Tibial nerve (tissue), 4 donors: ENCODE data around the gene GREM2.

ENCODE experiments used
- EP300 ChIP-seq, 2 donors: sonication (generic); formaldehyde crosslinking; IDR thresholded peaks; one replicate each; pipeline ENCODE4 v1.6.1; 2017; ENCODE audit warnings: antibody characterized with exemption in 2 of 2, mild to moderate bottlenecking in 1 of 2
- POLR2A ChIP-seq, 2 donors: fragments of 450-650 bp; IDR thresholded peaks; one replicate each; pipeline ENCODE4 v1.6.1; 2017; ENCODE audit warnings: antibody characterized with exemption in 2 of 2, mild to moderate bottlenecking in 2 of 2, moderate library complexity in 2 of 2
- TF ChIP-seq, protein P1 (sequence below), 5 experiments: fragments of 200-600 bp in 3 of 5; fragments of 450-650 bp in 2 of 5; sonication (generic) in 3 of 5; IDR thresholded peaks; one replicate each; pipeline ENCODE4 v1.5.1; 2016 to 2019; ENCODE audit warnings: antibody characterized with exemption in 5 of 5, mild to moderate bottlenecking in 3 of 5, moderate library complexity in 2 of 5

DNA sequence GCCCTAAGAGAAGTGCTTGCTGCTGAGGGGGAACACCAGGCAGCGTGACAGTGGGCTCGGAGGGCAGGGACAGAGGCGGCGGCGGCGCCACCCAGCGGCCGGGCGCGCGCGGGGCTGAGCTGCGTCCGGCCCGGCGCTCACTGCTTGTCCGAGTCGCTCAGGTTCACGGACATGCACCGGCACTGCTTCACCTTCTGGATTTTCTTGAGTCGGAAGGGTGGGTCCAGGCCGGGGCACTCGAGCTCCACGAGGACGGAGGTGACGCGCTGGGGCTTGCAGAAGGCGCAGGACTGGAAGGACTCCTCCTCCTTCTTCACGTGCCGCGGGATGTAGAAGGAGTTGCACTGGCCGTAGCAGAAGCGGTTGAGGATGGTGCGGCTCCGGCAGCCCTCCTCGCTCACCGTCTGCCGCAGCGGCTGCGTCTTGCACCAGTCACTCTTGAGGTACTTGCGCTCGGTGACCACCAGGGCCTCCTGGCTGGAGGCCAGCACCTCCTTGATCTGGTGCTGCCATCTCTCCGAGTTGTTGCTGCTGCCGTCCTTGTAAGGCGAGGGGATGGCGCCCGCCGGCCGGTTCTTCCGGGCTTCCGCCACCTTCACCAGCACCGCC, 119.0 kb downstream of the GREM2 start:
- TF ChIP-seq, protein P1, sequence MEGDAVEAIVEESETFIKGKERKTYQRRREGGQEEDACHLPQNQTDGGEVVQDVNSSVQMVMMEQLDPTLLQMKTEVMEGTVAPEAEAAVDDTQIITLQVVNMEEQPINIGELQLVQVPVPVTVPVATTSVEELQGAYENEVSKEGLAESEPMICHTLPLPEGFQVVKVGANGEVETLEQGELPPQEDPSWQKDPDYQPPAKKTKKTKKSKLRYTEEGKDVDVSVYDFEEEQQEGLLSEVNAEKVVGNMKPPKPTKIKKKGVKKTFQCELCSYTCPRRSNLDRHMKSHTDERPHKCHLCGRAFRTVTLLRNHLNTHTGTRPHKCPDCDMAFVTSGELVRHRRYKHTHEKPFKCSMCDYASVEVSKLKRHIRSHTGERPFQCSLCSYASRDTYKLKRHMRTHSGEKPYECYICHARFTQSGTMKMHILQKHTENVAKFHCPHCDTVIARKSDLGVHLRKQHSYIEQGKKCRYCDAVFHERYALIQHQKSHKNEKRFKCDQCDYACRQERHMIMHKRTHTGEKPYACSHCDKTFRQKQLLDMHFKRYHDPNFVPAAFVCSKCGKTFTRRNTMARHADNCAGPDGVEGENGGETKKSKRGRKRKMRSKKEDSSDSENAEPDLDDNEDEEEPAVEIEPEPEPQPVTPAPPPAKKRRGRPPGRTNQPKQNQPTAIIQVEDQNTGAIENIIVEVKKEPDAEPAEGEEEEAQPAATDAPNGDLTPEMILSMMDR (IDR thresholded peaks at IDR 0.05): peak in 1 of 5 experiments; percentile 5
- no peak for TF ChIP-seq POLR2A (IDR thresholded peaks at IDR 0.05)
- no peak for TF ChIP-seq EP300 (IDR thresholded peaks at IDR 0.05)
